DND-41 (cell line): Measurements from ENCODE around the gene TAGAP.

Experiments
- ATAC-seq: fragments of 200-7000 bp; cut with Tn5 transposase; 3 replicates; pipeline ENCODE4 v1.9.1; 2021; ENCODE audit warnings: low read depth; ENCODE audit not compliant: insufficient read depth
- DNase-seq: peaks from one replicate; pipeline ENCODE4 v3.0.0-alpha.2; 2020
- H2AFZ ChIP-seq: 2 replicates; pipeline ENCODE4 v1.6.0; 2012; ENCODE audit warnings: low read depth, low read length
- H3K27ac ChIP-seq: 2 replicates; pipeline ENCODE4 v1.5.1; 2012; ENCODE audit warnings: low read length, inconsistent platforms
- H3K27me3 ChIP-seq: fragments of 200-600 bp; sonication (generic); 2 replicates; pipeline ENCODE4 v1.6.0; 2012; ENCODE audit warnings: low read length, mild to moderate bottlenecking, inconsistent platforms; ENCODE audit not compliant: insufficient read depth, poor library complexity
- H3K36me3 ChIP-seq: 2 replicates; pipeline ENCODE4 v1.5.1; 2012; ENCODE audit warnings: low read length, inconsistent platforms; ENCODE audit not compliant: insufficient read depth
- H3K4me1 ChIP-seq: 2 replicates; pipeline ENCODE4 v1.5.1; 2012; ENCODE audit warnings: mild to moderate bottlenecking, low read length; ENCODE audit not compliant: insufficient read depth
- H3K4me2 ChIP-seq: 2 replicates; pipeline ENCODE4 v1.6.0; 2012; ENCODE audit warnings: mild to moderate bottlenecking, moderate library complexity, low read length, inconsistent platforms; ENCODE audit not compliant: insufficient read depth
- H3K4me3 ChIP-seq, 2 experiments: fragments of 200-600 bp in 1 of 2; shearing (Covaris generic) in 1 of 2; 2 replicates each; pipeline ENCODE4 v1.5.1; 2012 to 2016; ENCODE audit warnings: inconsistent platforms in 2 of 2, low read length in 2 of 2, mild to moderate bottlenecking in 2 of 2, low read depth in 1 of 2, moderate library complexity in 1 of 2
- H3K79me2 ChIP-seq: 2 replicates; pipeline ENCODE4 v1.6.0; 2012; ENCODE audit warnings: low read length, inconsistent platforms; ENCODE audit not compliant: insufficient read depth
- H3K9ac ChIP-seq: 2 replicates; pipeline ENCODE4 v1.6.0; 2012; ENCODE audit warnings: low read depth, mild to moderate bottlenecking, inconsistent platforms, low read length, moderate library complexity
- H3K9me3 ChIP-seq: 2 replicates; pipeline ENCODE4 v1.5.1; 2012; ENCODE audit warnings: low read length, moderate library complexity, mild to moderate bottlenecking, inconsistent platforms; ENCODE audit not compliant: insufficient read depth, severe bottlenecking
- H4K20me1 ChIP-seq: 2 replicates; pipeline ENCODE4 v1.6.0; 2012; ENCODE audit warnings: low read length; ENCODE audit not compliant: insufficient read depth
- CTCF ChIP-seq: IDR thresholded peaks from 2 replicates; pipeline ENCODE4 v1.5.1; 2012; ENCODE audit warnings: borderline replicate concordance, low read length, moderate library complexity, mild to moderate bottlenecking; ENCODE audit not compliant: poor library complexity, severe bottlenecking; ENCODE audit errors: extremely low read depth
- EZH2 ChIP-seq: IDR thresholded peaks from 3 replicates; pipeline ENCODE4 v1.6.1; 2012; ENCODE audit warnings: borderline replicate concordance, low read depth, mild to moderate bottlenecking, moderate library complexity, low read length, inconsistent platforms; ENCODE audit not compliant: severe bottlenecking

The TAGAP gene

GRCh38 chr6:159074876-159075275 is 30.1 kb upstream of the TAGAP start:
- DNase-seq (no peak), ATAC-seq (no peak)
- Histone ChIP-seq H3K79me2 (no peaks in the 10 kb centered on the region), H3K27ac (no peak overlapping the region), H4K20me1 (no peaks in the 10 kb centered on the region), H3K4me3 (no peak overlapping the region), H3K27me3 (no peaks in the 10 kb centered on the region), H3K36me3 (no peaks in the 10 kb centered on the region), H3K9me3 (no peaks in the 10 kb centered on the region), H3K4me1 (0 out of 2 replicates have a peak, but pooled peaks cover 3% of the 10 kb centered on the region), H2AFZ (no peak overlapping the region), H3K4me2 (no peak overlapping the region), H3K9ac (no peak overlapping the region)
- TF ChIP-seq CTCF (no peak), EZH2 (no peak)

DNA sequence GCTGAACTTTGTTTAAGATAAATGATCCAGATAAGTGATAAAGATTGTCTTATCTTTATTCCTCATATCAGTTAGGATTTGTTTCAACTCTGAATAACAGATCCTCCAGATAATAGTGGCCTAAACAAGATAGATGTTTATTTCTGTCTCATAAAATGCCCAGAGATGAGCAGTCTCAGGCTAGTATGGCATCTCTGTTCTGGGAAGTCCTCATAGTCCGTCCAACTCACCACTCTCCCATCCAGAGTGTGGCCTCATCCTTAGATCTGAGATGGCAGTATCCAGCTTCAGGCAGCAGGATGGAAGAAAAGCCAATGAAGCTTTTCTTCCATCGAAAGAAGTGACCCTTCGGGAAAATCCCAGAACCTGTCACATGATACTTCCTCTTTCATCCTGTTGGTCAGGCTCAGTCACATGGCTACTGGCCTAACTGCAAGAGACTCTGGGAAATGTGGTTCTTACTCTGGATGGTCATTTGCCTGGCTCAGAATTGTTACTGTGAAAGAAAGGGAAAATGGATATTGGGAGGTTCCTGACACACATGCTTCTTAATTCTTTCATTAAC is 29.4 kb upstream of the TAGAP start:
- no peak overlapping the region for H3K4me3 ChIP-seq
- TF ChIP-seq CTCF (no peak), EZH2 (no peak)
- H2AFZ ChIP-seq = no peak overlapping the region
- H3K4me1 ChIP-seq = 0 out of 2 replicates have a peak, but pooled peaks cover 3% of the 10 kb centered on the region
- no peaks in the 10 kb centered on the region for H4K20me1 ChIP-seq
- H3K4me2 ChIP-seq = no peak overlapping the region
- ATAC-seq (no peak), DNase-seq (no peak)
- H3K79me2 ChIP-seq = no peaks in the 10 kb centered on the region
- H3K27me3 ChIP-seq = no peaks in the 10 kb centered on the region
- no peak overlapping the region for H3K27ac ChIP-seq
- H3K36me3 ChIP-seq = no peaks in the 10 kb centered on the region
- H3K9ac ChIP-seq = no peak overlapping the region
- H3K9me3 ChIP-seq = no peaks in the 10 kb centered on the region

DNA sequence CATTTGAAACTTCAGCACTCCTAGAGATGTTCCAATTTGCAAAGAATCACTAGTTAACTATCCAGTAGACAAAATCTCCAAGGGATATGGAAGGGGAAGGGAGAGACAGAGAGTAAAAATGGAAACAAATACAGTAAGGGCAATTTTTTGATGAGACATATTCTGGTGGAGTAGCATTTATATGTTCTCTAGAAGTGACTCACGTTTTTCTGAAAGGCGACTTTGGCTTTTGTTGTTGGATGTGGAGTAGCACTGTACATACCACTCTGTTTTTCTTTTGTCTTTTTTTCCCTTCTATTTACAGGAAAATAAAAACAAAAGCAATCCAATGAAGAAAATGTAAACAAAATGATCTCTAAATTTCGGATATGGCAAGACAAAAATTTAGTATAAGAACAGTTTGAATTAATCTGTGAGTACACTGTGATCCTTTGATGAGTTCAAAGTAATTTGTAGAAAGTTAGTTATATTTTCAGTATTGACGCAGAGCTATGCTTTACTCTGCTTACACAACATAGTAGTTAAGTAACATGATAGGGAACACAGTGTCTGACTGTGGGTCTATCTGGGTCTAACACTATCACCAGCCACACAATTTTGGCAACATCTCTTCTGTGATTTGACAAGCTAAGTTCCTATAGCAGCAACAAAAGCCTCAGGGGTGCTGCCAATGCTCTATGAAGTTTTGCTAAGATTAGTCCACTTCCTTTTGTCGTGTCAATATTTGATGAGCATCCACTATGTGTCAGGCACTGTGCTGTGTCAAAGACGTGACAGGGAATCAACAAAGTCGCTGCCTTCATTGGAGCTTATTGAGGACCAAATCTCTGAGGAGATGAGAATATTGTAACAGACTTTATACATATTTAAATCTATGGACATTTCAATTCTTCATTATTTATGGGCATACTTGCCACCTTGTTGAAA is 27.3 kb upstream of the TAGAP start:
- H3K27ac ChIP-seq = no peak overlapping the region
- H3K4me3 ChIP-seq = no peak overlapping the region
- DNase-seq = no peak
- no peak overlapping the region for H3K4me2 ChIP-seq
- H3K36me3 ChIP-seq = no peaks in the 10 kb centered on the region
- H2AFZ ChIP-seq = no peak overlapping the region
- H3K4me1 ChIP-seq = 0 out of 2 replicates have a peak, but pooled peaks cover 3% of the 10 kb centered on the region
- H4K20me1 ChIP-seq = no peaks in the 10 kb centered on the region
- no peaks in the 10 kb centered on the region for H3K79me2 ChIP-seq
- TF ChIP-seq EZH2 = no peak
- ATAC-seq = no peak
- H3K9me3 ChIP-seq = no peaks in the 10 kb centered on the region
- H3K9ac ChIP-seq = no peak overlapping the region
- H3K27me3 ChIP-seq = no peaks in the 10 kb centered on the region

DNA sequence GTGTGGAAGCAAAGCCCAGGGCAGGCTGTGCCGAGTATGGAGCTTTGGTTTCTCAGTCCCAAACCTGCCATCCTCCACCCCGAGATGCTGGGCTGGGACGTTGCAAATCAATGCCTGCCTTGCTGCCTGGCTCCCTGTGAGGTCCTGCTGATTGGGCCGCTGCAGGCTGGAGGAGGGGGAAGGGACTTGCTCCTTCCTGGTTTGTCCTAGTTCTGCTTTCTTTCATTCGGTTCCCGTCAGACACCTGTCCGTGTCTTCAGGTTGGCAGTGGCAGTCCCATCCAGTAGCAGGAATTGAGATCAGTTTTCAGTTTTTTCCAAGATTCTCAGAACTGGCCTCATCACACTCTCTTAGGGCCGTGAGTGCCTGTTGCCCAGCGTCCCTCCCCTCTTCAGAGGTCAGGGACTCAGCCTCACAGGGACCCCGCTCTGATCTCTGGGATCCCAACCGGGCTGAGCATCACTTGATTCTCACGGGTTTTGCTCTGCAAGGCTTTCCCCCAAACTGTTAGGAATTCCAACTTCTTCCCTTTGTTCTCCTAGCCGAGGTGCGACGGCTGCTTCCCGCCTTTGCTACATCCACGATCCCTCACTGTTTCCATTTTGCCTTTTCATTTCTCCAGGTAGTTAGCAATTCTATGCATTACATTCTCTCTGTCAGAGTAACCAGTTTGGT is 24.2 kb upstream of the TAGAP start:
- H3K27ac ChIP-seq = no peak overlapping the region
- H2AFZ ChIP-seq = no peak overlapping the region
- no peak overlapping the region for H3K4me2 ChIP-seq
- no peak overlapping the region for H3K4me3 ChIP-seq
- H3K9me3 ChIP-seq = no peaks in the 10 kb centered on the region
- ATAC-seq (no peak), DNase-seq (no peak)
- H3K9ac ChIP-seq = no peak overlapping the region
- H3K4me1 ChIP-seq = peaks cover 2% of the 10 kb centered on the region; the same call in 1 of the 2 replicates
- H3K79me2 ChIP-seq = no peaks in the 10 kb centered on the region
- no peaks in the 10 kb centered on the region for H3K27me3 ChIP-seq
- H3K36me3 ChIP-seq = no peaks in the 10 kb centered on the region
- TF ChIP-seq CTCF = no peak
- TF ChIP-seq EZH2 = no peak
- H4K20me1 ChIP-seq = no peaks in the 10 kb centered on the region
